Measurements from ENCODE around the gene SIL1.

DNA sequence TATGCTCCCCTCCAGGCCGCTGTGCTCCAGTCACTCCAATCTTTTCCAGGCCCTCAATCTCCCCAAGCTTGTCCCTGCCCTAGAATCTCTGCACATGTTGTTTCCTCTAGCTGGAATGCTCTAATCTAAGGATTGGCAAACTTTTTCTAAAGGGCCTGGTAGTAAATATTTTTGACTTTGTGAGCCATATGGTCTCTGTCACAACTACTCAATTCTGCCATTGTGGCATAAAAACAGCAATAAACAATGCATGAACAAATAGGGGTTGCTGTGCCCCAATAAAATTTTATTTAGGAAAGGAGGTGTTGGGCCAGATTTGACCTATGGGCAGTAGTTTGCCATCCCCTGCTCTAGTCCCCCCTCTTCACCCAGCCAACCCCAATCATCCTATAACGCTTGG, 172.5 kb downstream of the SIL1 start:
- no peak for TF ChIP-seq POLR2A (IDR thresholded peaks at IDR 0.05; ENCODE audit: low read depth, low read length)
- TF ChIP-seq, protein P1, sequence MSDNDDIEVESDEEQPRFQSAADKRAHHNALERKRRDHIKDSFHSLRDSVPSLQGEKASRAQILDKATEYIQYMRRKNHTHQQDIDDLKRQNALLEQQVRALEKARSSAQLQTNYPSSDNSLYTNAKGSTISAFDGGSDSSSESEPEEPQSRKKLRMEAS (IDR thresholded peaks at IDR 0.05; ENCODE audit: insufficient read depth, insufficient read length) = no peak
- no peak for TF ChIP-seq JUN (IDR thresholded peaks at IDR 0.05; ENCODE audit: borderline replicate concordance, insufficient read depth, insufficient read length, low read depth)
- TF ChIP-seq, protein P2, sequence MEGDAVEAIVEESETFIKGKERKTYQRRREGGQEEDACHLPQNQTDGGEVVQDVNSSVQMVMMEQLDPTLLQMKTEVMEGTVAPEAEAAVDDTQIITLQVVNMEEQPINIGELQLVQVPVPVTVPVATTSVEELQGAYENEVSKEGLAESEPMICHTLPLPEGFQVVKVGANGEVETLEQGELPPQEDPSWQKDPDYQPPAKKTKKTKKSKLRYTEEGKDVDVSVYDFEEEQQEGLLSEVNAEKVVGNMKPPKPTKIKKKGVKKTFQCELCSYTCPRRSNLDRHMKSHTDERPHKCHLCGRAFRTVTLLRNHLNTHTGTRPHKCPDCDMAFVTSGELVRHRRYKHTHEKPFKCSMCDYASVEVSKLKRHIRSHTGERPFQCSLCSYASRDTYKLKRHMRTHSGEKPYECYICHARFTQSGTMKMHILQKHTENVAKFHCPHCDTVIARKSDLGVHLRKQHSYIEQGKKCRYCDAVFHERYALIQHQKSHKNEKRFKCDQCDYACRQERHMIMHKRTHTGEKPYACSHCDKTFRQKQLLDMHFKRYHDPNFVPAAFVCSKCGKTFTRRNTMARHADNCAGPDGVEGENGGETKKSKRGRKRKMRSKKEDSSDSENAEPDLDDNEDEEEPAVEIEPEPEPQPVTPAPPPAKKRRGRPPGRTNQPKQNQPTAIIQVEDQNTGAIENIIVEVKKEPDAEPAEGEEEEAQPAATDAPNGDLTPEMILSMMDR (IDR thresholded peaks at IDR 0.05; ENCODE audit: extremely low read depth in 1 of 2, insufficient read depth in 1 of 2, low read depth in 1 of 2, low read length in 2 of 2) = no peak
- TF ChIP-seq MYC (IDR thresholded peaks at IDR 0.05; ENCODE audit: low read depth, low read length) = no peak
- no peak for TF ChIP-seq EZH2 (IDR thresholded peaks at IDR 0.05; ENCODE audit: borderline replicate concordance, low read depth, low read length, severe bottlenecking)
- TF ChIP-seq POLR2AphosphoS5 (IDR thresholded peaks at IDR 0.05; ENCODE audit: insufficient read depth, low read depth, low read length) = no peak
- TF ChIP-seq GATA2 (IDR thresholded peaks at IDR 0.05; ENCODE audit: insufficient read depth, insufficient read length, low read depth, low read length) = no peak
- TF ChIP-seq FOS (IDR thresholded peaks at IDR 0.05; ENCODE audit: borderline replicate concordance, insufficient read depth, low read length) = no peak
